A549 treated with CORT108297 at 1 μM for 4 hours (cell line): ENCODE results near the gene TRAPPC14. TPM values are rescaled to one million over a fixed set of nuclear protein-coding genes. Genes with fewer than 3 reads are reported as not detected.

Experiments used
- total RNA-seq: library from RNA; stranded (reverse); fragments of 200-300 nt; extraction: Qiagen RNA extraction; gene quantifications from 5 replicates; pipeline ENCODE4 v1.2.3, GENCODE V29; 2022

The TRAPPC14 gene
- 8.7 to 15.5 TPM (median 14.7 TPM) in 5 replicates for total RNA-seq

GRCh38 chr7:100158229-100159098 is at the start of gene TRAPPC14:
Gene TRAPPC14, minus strand, starts transcription at chr7:100158723. Its CDS starts 224 bp downstream, at chr7:100158499.

GRCh38 chr7:100177045-100178001 is 18.8 kb upstream of the TRAPPC14 start, which contains the start of the genes GPC2 and STAG3:
Gene GPC2, minus strand, starts transcription at chr7:100177381. Its CDS starts 182 bp downstream, at chr7:100177199.
Gene STAG3, plus strand, starts transcription at chr7:100177918. Its CDS starts 2,639 bp downstream, at chr7:100180557.

GRCh38 chr7:100148559-100149328 is 9.8 kb downstream of the TRAPPC14 start, which contains the start of gene LAMTOR4:
Gene LAMTOR4, plus strand, starts transcription at chr7:100148918. Its CDS starts 55 bp downstream, at chr7:100148973.

GRCh38 chr7:100126931-100127865 is 31.3 kb downstream of the TRAPPC14 start, which contains the start of gene MBLAC1:
Gene MBLAC1, plus strand, starts transcription at chr7:100126967. Its CDS starts 429 bp downstream, at chr7:100127396.

DNA sequence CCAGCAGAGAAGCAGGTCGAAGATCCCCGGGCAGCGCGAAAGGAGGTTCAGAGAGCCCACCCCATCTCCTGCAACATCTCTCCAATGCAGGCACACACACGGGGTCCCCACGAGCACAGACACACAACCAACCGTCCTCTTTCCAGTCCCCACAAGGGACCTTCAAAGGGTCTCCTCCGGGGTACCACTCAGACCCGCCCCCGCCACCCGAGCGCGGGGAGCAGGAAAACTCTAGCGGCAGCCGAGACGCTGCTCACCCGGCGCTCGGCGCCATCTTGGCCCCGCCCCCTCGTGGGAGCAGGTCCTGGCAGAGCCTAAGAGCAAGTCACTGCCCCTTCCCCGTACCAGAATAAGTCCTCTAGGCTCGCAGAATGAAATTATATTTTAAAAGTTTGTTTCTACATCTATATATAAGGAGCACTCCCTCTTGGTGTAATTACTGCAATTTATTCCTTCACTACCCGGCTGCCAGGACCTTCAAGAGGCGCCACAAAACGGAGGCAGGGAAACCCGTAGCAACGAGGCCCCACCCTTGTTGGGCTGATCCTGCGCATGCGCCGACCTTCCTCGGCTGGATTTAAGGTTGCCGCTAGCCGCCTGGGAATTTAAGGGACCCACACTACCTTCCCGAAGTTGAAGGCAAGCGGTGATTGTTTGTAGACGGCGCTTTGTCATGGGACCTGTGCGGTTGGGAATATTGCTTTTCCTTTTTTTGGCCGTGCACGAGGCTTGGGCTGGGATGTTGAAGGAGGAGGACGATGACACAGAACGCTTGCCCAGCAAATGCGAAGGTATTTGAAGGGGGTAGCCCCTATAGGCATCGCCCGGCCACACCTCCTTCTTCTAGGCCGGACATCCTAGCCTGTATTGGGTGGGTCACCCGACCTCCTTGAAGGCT is 39.2 kb downstream of the TRAPPC14 start, which contains the start of the genes CNPY4 and TAF6:
CNPY4 (plus strand) TSS at position 563 of the 898 bp plus-strand sequence; CDS start at position 674, 111 bp downstream.
TAF6 (minus strand) TSS at position 287 of the 898 bp plus-strand sequence. CDS start 5,149 bp downstream, outside the sequence.

Other genes starting within 250 kb of the TRAPPC14 start
- gene TRIM4, start 239.2 kb downstream of the TRAPPC14 start, total RNA-seq = 24.2 to 32.7 TPM (median 26.6 TPM) in 5 replicates
- 0.09 to 0.22 TPM (median 0.10 TPM) in 3 of 5 replicates, not detected in the others for gene GJC3, start 229.1 kb downstream of the TRAPPC14 start, total RNA-seq
- 0.06 TPM in 1 of 5 replicates, not detected in the others for gene AZGP1, start 182.7 kb downstream of the TRAPPC14 start, total RNA-seq
- gene ZKSCAN1, start 143.1 kb downstream of the TRAPPC14 start, total RNA-seq = 6.8 to 10.8 TPM (median 9.4 TPM) in 5 replicates
- 8.9 to 12.4 TPM (median 10.3 TPM) in 5 replicates for gene ZSCAN21, start 108.9 kb downstream of the TRAPPC14 start, total RNA-seq
- 18.7 to 22.7 TPM (median 19.8 TPM) in 5 replicates for gene ZNF3, start 77.0 kb downstream of the TRAPPC14 start, total RNA-seq
- gene COPS6, start 69.8 kb downstream of the TRAPPC14 start, total RNA-seq = 153 to 188 TPM (median 175 TPM) in 5 replicates
- 223 to 257 TPM (median 247 TPM) in 5 replicates for gene MCM7, start 57.3 kb downstream of the TRAPPC14 start, total RNA-seq
- gene AP4M1, start 57.1 kb downstream of the TRAPPC14 start, total RNA-seq = 15.1 to 17.7 TPM (median 17.0 TPM) in 5 replicates
- 62.3 to 71.2 TPM (median 67.8 TPM) in 5 replicates for gene TAF6, start 39.4 kb downstream of the TRAPPC14 start, total RNA-seq
- 10.4 to 12.8 TPM (median 12.0 TPM) in 5 replicates for gene CNPY4, start 39.1 kb downstream of the TRAPPC14 start, total RNA-seq
- 2.6 to 3.4 TPM (median 3.2 TPM) in 5 replicates for gene MBLAC1, start 31.8 kb downstream of the TRAPPC14 start, total RNA-seq
- 145 to 212 TPM (median 183 TPM) in 5 replicates for gene LAMTOR4, start 9.8 kb downstream of the TRAPPC14 start, total RNA-seq
- 0.06 to 0.15 TPM (median 0.08 TPM) in 5 replicates for gene GAL3ST4, start 9.9 kb upstream of the TRAPPC14 start, total RNA-seq
- 0.82 to 1.5 TPM (median 1.1 TPM) in 5 replicates for gene GPC2, start 18.7 kb upstream of the TRAPPC14 start, total RNA-seq
- gene STAG3, start 19.2 kb upstream of the TRAPPC14 start, total RNA-seq = 0.18 to 0.23 TPM (median 0.22 TPM) in 5 replicates
- not detected in 5 replicates for gene PVRIG, start 61.2 kb upstream of the TRAPPC14 start, total RNA-seq
- not detected in 5 replicates for gene SPDYE3, start 149.0 kb upstream of the TRAPPC14 start, total RNA-seq
- 24.2 to 37.8 TPM (median 30.9 TPM) in 5 replicates for gene PILRB, start 199.4 kb upstream of the TRAPPC14 start, total RNA-seq
- 3.8 to 5.9 TPM (median 5.2 TPM) in 5 replicates for gene PILRA, start 214.8 kb upstream of the TRAPPC14 start, total RNA-seq